HG02623 (cell line): ENCODE measurements around the gene CELA2A.

Experiments
- ATAC-seq: cut with Tn5 transposase; IDR thresholded peaks from one replicate; pipeline ENCODE4 v1.9.1; 2021; ENCODE audit warnings: moderate library complexity; ENCODE audit not compliant: unreplicated experiment

The CELA2A gene

DNA sequence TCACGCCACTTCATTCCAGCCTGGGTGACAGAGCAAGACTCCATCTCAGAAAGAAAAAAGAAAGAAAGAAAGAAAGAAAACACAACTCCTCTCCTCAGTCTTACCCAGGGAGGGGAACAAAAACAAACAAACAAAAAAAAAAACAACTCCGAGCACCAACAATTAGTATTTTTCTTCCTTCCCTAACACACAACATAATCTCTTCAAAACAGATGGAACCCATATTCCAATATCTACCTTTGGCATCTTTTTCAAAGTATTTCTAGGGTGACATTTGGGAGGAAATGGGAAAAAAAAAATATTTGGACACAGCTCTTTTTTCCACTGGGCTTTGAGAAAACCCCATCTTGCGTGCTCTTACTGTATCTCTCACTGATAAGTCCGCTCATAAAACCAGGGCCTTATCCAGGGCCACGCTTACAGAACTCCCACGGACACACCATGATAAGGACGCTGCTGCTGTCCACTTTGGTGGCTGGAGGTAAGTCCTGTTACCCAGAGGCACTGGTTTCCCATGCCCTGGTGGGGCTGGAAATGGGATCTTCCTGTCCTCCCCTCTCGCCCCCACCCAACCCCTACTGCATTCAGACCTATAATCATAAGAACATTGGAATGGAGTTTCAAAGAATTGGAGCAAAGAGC, at the start of gene CELA2A:
Gene CELA2A, plus strand, starts transcription at position 420 of the 642 bp plus-strand sequence. Its CDS starts 22 bp downstream, at position 442.
- ATAC-seq = no peak

DNA sequence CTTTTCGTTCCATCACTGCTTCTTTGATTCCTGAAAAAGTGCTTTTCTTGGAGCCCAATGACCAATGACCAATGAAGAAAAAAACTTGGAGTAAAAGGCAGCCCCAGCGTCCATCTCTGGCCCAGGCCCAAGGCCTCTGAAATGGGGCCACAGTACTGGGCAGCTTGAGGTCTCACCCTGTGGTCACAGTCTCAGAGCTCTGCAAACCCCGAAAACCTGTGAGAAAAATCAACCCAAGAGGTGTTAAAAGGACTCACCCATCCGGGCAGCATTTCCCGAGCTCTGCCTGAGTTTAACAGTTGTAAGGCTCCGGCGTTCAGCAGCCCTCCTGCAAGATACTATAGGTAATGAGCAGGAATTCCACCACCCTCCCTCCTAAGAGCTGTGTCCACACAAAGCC, 49.0 kb upstream of the CELA2A start:
- ATAC-seq = no peak

DNA sequence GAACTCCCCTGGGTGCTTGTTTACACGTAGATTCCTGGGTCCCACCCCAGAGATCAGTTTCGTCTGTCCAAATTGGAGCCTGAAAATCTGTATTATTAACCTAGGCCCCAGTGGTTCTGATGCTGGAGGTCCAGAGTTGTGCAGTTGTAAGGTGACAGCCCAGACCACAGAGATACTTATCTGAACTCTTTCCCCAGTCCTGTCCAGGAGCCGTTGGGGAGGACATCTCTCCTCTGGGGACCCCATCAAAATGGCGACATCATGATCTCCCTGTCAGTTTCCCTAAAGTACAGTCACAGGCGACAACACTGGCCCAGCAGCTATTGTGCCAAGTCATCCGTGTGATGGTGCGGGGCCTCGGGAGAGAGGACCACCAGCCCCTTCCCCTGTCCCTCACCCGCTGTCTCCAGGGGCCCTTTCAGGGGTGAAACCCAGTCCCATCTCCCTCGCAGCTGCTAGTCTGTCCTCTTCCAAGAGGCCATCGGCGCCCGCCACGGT, 47.6 kb upstream of the CELA2A start:
- ATAC-seq = no peak

DNA sequence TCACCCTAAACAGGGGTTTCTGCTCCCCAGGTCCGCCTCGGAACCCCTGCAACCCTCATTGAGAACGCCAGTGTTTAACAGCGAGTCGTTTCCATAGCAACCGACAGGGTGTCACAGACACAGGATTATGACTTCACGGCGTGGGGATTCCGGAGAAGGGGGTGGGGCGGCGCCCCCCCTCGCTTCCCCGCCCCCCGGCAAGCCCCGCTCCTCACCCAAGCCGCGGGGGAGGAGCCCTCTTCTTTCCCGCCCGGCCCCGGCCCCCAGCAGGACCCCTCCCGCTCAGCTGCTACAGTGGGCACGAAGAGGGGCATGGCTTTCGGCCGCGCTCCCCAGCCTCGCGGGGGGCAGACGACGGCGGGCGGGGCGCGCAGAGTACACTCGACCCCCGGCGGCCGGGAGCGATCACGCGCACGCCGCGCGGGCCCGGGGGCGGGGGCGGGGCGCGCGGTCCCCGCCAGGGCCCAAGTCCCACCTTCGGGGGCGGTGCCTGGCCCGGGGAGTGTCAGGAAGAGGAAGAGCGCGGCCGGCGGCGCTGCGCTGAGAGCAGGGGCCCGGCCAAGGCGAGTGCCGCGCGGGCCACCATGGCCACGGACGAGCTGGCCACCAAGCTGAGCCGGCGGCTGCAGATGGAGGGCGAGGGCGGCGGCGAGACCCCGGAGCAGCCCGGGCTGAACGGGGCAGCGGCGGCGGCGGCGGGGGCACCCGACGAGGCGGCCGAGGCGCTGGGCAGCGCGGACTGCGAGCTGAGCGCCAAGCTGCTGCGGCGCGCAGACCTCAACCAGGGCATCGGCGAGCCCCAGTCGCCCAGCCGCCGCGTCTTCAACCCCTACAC, 46.9 kb upstream of the CELA2A start, which contains the start of gene EFHD2:
Gene EFHD2, plus strand, starts transcription at position 501 of the 835 bp plus-strand sequence. Its CDS starts 84 bp downstream, at position 585.
- peak; percentile 77 for ATAC-seq

DNA sequence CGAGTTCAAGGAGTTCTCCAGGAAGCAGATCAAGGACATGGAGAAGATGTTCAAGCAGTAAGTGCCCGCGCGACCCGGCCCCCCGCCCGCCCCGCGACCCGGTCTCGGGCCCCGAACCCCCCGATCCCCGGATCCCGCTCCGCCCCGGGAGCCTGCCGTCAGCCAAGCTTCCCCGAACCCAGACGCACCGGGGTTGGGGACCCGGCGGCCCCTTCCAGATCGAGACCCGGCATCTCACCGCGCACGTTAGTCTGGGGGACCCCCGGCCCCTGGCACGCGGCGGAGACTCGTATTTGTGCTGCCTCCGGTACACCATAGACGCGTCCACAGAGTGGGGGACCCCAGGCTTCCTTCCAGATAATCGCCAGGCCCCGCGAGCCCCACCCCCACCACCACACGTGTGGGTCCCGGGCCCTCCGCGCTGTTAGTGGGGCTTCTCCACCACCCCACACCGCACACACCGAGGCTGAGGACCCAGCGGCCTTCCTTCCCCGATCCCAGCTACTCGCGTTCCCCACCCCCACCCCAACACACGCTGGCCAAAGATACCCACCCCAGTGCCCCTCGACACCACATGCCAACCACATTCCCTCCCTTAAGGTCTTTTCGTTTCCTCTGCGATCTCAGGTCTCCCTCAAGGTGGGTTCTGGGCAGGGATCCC, 46.2 kb upstream of the CELA2A start:
- ATAC-seq = no peak

DNA sequence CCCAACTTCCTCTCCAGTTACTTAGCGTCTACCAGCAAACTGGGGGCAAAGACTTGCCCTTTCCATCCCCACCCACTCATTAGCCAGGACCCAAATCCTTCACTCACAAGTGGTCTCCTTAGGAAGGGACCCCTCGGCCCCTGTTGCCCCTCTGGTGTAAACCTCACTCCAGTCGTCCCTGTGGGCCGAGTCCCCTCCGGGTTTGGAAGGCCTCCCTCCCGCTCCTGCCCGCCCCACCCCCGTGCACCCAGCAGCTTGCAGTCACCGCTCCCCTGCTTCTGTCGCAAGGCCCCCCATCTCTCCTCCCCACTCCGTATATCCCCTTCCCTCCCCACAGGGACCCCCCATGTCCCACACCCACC, 45.7 kb upstream of the CELA2A start:
- ATAC-seq = no peak

DNA sequence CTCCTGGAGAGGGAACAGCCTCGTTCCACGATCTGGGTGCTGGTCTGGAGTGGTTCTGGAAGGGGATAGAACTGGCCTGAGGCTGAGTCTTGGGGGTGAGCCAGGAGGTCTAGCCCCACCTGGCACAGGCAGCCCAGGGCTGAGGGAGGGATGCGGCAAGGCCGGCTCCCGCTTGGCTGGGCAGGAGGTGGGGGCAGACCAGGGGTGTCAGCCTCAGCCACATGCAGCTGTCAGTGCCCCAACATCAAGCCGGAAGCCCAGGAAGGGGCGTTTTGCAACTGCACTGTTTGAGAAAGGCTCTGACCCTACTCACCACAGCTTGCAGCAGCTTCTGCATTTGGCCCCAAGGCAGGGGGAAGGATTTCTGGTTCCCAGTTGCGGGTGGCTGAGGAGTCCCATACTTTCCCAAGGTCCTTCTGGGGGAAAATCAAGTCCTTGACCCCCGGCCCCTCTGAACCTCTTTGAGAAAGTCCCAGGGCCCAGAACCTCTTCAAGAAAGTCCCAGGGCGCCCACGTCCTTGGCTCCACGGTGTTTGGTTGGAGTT, 44.9 kb upstream of the CELA2A start:
- ATAC-seq = no peak

DNA sequence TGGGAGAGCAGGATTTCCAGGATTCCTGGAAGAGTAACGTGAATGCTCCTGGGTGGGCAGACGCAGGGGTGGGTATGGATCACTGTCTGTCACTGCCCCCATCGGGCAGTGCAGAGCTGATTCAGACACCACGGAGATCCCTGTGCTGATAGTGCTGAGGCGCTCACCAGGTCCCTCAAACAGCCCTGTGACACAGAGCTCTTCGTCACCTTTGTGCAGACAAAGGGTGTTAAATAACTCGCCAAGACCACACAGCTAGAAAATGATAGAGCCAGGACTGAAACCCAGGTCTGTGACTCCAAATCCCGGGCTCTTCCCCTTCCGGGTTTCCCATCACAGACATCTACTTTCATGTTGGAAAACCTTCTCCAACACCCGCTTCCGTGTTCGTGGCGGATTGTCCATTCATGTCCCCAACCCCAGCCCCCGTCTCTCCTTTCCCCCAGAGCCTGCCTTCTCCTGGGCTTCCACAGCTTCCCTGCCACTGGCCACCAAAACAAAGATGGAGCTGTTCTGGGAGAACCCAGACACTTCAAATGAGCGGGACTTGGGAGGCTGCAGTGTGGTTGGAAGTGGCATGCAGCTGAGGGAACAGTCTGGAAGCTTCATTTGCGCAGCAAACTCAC, 44.2 kb upstream of the CELA2A start:
- ATAC-seq = no peak

DNA sequence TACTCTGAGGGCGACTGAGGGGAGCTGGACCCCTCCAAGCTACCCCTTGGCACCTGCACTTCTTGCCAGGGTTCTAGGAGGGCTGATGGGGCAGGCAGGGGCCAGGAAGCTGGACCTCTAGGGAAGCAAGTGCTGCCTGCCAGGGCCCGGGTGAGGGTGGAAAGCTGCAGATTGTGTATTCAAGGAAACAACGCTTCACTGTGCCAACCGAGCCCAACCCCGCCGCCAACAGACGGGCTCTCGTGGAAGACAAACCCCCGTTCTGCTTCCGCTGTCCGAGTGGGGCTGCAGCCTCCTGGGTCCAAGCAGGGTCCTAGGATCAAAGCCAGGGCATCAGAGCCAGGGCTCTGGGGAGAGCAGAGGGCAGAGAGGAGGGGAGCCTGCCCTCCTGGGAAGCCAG, 43.7 kb upstream of the CELA2A start:
- no peak for ATAC-seq

DNA sequence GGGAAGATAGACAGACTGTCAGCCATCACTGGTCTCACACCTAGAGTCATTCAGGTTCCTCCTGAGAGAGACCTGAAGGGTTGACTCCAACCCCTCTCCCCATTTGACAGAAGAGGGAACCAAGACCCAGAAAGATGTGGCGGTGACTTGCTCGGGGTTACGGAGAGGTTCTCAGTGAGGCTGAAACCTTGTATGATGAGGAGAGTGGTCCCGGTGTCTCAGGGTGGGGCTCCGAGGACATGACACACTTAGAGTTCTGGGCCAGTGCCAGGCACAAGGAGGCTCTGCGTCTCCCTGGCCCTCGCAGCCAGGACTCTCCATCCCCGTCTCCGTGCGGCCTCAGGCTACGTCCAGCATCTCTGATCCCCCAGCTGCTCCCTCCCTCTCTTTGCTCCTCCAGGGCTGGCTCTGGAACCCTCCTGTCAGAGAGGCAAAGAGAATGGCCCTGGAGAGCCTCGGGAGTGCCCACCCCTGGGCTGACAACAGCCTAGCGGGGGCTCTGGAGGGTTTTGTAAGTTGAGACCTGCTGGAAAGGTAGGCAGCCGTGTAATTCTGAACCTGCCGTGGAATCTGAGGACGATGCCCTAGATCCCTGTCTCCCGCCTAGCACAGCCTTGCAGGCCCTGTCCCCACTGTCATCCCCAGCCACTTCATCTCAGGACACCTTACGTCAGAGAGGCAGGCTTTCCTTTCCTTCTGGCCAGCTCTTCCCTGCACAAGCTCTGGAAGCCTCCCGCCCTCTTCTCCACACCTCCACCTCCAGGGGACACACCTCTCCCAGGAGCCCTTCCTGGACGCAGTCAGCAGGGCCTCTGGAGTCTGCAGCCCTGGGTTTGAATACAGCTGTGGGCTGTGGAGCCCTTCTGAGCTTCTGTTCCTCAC, 42.7 kb upstream of the CELA2A start:
- no peak for ATAC-seq

DNA sequence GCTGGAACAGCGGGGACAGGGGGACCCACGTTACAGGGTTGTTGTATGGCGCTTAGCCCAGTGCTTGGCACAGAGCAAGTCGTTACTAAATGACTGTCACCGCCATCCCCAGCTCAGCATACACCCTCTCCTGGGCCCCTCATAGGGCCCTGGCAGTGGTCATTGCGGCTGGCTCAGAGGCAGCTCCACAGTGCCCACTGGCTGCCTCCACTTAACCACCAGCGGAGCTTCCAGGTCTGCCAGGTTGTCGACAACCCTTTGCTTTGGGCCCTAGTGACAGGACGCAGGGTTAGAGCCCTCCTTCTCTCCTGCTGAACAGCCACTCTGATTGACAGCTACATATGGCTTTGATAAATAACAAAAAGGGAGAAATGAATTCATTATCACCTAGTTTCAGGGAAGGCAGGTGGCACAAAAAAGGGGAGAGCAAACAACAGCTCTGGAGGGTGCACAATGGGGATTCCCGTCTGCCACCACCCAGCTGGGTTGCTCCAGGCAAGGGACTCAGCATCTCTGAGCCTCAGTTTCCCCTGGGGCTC, 42.0 kb upstream of the CELA2A start:
- ATAC-seq = no peak

DNA sequence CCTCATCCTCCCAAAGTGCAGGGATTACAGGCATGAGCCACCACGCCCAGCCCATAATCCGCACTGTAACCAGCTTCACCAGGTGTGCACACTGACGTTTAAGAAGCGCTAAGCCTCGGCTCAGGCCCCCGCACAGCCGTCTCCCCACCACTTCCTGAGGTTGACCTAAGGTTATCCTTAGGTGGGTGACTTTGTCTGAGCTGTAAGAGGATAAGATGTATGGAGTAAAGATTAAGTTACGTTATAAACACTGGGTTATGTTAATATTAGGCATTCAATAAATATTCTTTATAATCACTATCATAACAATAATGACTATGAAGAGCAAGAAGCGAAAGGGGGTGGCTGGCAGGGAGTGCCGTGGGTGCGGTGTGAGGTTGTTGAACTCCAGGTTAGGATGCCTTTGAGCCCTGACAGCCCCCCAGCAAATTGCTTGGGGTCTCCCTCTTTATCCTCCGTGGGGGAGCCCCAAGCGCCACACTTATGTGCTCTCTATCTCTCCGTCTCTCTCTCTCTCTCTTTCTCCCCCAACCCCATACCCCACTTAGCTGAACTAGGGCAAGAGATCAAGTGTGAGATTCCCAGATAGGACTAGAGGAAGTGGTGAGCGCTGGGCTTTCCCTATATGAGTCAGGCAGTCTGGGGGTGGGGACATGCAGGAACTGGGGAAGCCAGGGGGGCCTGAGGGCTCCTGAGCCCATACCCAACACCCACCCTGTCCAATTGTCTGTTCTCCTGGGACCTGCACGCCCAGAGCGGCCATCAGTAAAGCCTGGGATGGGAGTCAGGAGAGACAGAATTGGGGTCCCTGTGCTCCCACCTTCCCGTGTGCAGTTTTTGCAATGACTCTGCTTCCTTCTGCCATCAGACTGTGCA, 39.2 kb upstream of the CELA2A start:
- no peak for ATAC-seq

DNA sequence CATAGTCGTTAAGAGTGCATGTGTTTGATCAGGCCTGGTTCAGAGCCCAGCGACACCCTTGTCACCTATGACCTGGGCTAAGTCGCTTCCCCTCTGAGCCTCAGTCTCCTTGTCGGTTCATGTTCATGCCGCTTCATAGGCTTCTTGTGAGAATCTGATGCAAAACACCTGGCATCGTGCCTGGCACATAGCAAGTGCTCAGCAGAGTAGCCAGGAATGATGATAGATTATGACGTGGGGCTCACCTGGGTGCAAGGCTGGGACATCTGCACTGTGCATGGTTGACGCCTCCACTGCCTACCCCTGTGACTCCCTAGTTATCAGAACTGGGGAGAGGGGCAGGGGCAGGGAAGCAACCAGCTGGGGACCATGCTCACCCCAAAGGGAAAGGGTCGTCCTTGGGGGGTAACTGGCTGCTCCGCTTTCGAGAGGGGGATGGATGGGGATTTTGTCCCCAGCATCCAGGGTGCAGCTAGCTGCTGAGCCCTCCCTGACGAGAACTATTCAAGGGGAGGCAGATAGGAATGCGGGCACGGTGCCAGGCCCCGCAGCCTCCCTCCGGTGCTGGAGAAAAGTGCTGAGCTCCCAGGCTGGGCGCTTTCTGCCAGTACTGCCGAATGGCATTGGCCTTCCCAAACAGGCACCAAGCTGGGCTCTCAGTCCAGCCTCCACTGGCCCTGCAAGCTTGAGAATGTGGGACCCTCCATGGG, 37.6 kb upstream of the CELA2A start:
- no peak for ATAC-seq

DNA sequence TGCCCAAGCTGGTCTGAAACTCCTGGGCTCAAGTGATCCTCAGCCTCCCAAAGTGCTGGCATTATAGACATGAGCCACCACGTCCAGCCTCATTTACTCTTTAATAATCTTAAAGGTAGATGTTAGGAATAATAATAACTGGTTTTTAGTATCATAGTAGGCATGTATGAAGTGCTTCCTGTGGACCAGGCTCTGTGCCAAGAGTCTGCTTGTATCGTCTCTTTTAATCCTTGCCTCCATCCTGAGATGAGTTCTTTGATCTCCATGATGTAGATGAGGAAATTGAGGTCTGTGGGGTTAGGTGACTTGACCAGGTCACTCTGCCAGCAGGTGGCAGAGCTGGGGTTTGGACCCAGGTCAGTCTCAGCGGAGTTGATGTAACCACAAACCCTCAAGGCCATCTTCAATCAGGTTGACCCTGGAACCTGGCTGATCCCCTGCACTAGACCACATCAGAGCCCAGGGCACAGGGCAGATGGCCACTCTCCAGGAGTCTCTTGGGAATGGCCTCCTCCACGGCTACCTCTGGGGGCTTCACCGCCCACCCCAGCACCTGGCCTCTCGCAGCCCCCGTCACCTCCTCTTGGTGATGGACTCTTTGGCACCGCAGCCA, 35.6 kb upstream of the CELA2A start:
- no peak for ATAC-seq

DNA sequence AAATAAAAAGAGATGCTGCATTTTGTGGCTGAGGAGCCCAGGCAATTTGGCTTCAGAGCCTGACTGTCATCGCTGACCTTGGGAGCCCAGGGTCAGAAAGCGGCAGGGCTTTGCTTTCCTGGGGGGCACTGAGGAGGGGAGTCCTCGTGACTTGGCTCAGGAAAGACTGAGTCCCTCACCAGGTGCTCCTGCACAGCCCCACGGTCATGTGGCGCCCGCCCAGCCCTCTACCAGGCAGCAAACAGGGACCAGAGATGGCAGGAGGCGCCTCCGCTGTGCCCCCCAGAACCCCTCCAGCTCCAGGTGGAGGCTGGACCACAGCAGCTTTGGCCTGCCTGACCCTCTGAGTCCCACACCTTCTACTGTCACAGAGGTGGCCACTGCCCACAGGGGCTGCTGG, 33.7 kb upstream of the CELA2A start:
- ATAC-seq = no peak

DNA sequence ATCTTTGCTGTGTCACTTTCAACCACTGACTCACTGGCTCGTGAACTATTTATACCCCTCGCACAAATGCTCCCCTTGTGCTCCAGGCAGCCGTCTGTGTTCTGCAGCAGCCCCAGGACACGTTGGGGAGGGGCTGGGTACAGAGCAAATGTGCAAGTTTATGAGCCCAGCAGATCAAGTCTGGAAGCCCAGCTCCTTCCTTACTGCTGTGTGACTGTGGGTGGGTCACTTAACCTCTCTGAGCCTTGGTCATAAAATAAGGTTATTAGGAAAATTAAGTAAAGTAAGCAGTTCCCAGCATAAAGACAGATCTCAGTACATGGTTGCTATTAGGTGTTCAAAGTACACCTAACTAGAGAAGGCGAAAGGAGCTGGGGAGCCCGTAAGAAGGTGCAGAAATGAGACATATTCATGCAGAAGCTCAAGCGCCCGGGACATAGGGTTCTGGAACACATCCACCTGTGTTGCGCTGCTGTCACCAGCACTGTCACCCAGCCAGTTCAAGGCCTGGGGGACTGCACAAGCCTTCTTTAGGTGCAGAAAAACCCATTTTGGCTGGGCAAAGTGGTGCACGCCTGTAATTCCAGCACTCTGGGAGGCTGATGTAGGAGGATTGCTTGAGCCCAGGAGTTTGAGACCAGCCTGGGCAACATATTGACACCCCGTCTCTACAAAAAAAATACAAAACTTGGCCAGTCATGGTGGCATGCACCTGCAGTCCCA, 33.0 kb upstream of the CELA2A start:
- ATAC-seq = no peak

DNA sequence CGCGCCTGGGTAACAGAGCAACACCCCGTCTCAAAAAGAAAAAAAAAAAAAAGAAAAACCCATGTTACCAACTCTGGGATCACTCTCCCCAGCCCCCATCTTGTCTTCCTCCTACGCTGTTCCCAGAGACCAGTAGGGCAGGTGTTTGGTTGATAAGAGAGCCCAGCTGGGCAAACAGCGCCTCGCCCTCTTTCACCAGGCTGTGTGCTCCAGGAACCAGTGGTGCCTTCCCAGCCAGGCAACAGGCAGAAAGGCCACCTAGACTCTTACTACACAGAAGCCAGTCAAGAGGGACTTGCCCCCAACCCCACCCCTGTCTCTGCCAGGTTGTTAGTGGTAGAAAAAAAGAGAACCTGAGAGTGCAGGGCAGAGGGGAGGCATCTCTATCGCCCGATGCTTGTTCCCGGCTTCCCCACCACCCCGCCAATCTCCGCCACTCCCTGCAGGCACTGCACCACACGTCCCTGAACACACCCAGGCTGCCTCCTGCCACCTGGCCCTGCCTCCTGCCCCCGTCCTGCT, 32.3 kb upstream of the CELA2A start:
- no peak for ATAC-seq
